ENCODE measurements around the gene NACAD.
"Not testable (repeated sequence)": the region's sequence is repeated elsewhere in the genome, so short reads cannot be mapped to it uniquely, and the experiment has no call there.

NACAD gene

GRCh38 chr7:45055016-45055415 lies 33.8 kb downstream of the NACAD start:
- no peak for DNase-seq (ENCODE audit: low spot score)

- no peak for DNase-seq (ENCODE audit: low spot score)
Observed at GRCh38 chr7:45054442-45054841, 34.3 kb downstream of the NACAD start.

GRCh38 chr7:45053941-45054340 lies 34.8 kb downstream of the NACAD start:
- DNase-seq (ENCODE audit: low spot score), result no peak

DNA sequence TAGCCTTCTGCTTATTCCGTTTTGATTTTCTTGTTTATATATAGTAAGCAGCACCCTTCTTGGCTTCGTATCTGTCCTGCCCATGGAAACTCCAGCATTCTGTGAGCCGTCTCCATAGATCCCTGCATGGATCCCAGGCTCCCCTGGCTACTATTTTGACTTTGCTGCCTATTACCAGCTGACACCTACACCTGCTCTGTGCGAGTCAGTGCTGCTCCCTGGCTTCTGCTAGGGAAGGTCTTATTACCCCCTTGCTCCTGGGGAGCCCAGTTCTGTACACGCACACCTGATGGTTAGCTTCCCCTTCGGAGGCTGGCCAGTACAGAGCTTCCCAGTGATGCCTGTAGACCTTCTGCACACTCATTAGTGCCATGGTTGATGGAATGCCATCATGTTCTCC lies 35.4 kb downstream of the NACAD start:
- DNase-seq (ENCODE audit: low spot score), result no peak

GRCh38 chr7:45052011-45052410 lies 36.8 kb downstream of the NACAD start:
- DNase-seq (ENCODE audit: low spot score), result no peak

DNA sequence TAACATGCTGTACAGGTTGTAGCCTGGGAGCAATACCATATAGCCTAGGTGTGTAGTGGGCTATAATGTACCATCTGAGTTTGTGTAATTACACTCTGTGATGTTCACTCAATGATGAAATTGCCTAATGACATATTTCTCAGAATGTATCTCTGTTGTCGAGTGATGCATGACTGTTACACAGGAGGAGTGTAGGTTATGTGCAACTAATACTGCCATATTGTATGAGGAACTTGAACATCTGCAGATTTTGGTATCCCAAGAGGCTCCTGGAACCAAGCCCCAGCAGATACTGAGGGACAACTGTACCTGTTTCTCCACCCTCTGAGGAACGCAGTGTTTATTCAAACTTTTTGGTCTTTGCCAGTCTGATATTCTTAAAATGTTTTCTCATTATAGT lies 38.6 kb downstream of the NACAD start:
- DNase-seq (ENCODE audit: low spot score), result no peak

GRCh38 chr7:45048748-45049147 lies 40.0 kb downstream of the NACAD start:
- no peak for DNase-seq (ENCODE audit: low spot score)

GRCh38 chr7:45044338-45044737 lies 44.4 kb downstream of the NACAD start:
- DNase-seq (ENCODE audit: low spot score), result no peak

DNA sequence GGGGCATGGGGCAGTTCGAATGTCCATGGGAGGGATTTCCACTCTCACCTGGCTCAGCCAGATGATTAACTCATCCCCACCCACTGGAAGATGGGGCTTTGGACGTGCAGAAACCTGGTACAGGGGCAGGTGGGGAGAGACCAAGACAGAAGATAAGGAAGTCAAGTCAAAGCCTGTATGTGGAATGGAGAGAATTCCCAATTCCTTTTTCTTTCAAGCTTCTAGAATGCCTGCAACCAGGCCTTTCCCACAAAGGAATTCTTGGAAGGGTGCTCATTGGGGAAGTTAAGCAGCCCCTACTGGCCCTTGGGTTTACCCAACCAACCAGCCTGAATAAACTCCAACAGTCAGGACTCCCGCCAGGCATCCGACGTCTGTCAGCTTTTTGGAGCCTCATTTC lies 49.7 kb downstream of the NACAD start:
- DNase-seq (ENCODE audit: low spot score), result no peak

- DNase-seq (ENCODE audit: low spot score), result no peak
Observed at GRCh38 chr7:45037876-45038275, 50.9 kb downstream of the NACAD start.

DNA sequence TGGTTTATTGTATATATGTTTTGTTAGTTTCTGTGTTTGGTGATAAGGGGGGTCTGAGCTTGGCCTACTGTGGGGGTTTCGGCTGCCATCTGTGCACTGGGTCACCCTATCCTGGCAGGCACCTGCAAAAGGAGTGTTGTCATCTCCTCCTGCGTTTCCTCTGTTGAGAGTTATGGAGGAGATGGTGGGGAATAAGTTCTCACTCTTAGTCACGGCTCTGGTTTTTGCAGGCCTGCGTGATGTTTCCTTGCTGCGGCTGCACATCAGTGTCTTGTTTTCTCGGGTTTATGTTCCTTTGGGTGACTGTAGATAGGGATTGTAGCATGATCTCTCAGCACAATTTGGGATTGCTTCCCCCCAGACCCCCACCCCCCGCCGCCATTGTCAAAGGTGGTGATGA lies 52.0 kb downstream of the NACAD start:
- no peak for DNase-seq (ENCODE audit: low spot score)

GRCh38 chr7:45036317-45036716 lies 52.5 kb downstream of the NACAD start:
- DNase-seq (ENCODE audit: low spot score), result no peak

DNA sequence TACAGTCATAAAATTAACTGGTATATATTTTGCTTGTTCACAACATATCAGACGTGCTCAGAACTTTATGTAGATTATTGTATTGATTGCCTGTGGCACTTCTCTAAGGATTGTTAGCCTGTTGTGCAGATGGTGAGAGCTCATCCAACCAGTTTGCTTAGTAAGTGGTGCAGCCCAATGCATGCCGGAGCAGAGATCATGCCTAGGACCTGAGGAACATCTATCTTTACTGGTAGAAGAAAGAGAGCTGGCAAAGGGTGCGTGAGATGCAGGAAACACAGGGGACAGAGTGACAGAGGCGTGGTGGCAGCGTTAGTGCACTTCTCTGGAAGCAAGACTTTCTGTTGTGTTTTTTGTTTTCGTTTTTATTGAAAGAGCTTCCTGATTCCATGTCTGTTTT lies 52.9 kb downstream of the NACAD start:
- DNase-seq (ENCODE audit: low spot score), result no peak

DNA sequence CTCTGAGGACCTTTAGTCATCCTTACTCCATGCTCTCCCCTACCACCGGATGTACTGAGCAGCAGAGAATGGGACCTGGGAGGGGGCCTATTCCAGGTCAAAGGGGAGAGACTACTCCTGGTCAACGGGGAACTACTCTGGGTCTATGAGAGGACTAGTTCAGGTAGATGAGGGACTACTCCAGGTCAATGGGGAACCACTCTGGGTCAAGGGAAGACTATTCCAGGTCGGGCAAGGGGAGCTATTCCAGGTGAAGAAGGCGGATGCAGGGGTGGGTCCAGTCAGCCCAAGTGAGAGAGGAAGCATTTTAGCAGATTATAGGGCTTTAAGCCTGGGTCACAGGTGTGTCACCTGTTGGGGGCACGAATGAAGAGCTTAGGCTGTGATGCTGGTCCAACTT lies 53.4 kb downstream of the NACAD start:
- DNase-seq (ENCODE audit: low spot score), result no peak

DNA sequence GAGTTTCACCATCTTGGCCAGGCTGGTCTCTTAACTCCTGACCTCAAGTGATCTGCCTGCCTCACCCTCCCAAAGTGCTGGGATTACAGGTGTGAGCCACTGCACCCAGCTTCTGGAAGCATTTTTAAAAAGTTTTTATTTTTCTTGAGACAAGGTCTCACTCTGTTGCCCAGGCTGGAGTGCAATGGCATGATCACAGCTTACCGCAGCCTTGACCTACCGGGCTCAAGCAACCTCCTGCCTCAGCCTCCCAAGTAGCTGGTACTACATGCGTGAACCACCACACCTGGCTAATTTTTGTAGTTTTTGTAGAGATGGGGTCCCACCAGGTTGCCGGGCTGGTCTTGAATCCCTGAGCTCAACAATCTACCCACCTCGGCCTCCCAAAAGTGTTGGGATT lies 54.1 kb downstream of the NACAD start:
- DNase-seq (ENCODE audit: low spot score), result not testable (repeated sequence)

GRCh38 chr7:45033931-45034290 lies 54.9 kb downstream of the NACAD start:
- DNase-seq (ENCODE audit: low spot score), result no peak

GRCh38 chr7:45033261-45033930 lies 55.4 kb downstream of the NACAD start:
- DNase-seq (ENCODE audit: low spot score), result no peak

- DNase-seq (ENCODE audit: low spot score), result no peak
Observed at GRCh38 chr7:45032421-45032820, 56.3 kb downstream of the NACAD start.

DNA sequence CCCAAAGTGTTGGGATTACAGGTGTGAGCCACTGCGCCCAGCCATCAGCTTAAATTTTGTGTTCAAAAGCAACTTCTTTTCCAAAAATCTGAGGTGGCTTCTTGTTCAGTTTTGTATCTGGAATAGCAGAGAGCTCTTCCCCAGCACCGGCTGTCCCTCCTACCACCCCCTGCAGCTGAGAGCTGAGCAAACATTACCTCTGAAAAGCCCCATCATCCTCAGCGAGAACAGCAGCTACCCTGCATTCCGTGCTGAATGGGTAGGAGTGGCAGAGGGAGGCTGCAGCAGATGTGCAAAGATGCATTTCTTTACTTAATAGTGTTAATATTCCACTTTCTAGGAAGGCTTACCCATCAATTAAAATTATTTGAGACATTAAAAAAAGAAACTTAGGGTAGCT lies 56.9 kb downstream of the NACAD start:
- DNase-seq (ENCODE audit: low spot score), result peak; percentile 75
